A673 (cell line): Measurements from ENCODE around the gene LRRTM1. TPM values are rescaled to one million over a fixed set of nuclear protein-coding genes. Genes with fewer than 3 reads are reported as not detected.

ENCODE experiments used
- BruUV-seq: library from RNA; stranded (reverse); fragments of 400-500 nt; replicated peaks from 2 replicates; lab custom pipeline; 2021; lab: Mats Ljungman, UMichigan
- CTCF ChIA-PET: fragments of 300-600 bp; sonication (Branson Sonifier 250); formaldehyde crosslinking; loops from one replicate; lab custom pipeline; 2022; ENCODE audit warnings: antibody characterized with exemption; lab: Charles Lee
- POLR2A ChIA-PET: fragments of 300-600 bp; sonication (Branson Sonifier 250); formaldehyde crosslinking; loops from one replicate; lab custom pipeline; 2022; ENCODE audit warnings: antibody characterized with exemption; ENCODE audit not compliant: low non-redundant PET; lab: Charles Lee
- DNase-seq: peaks from one replicate; pipeline ENCODE4 v3.0.0-alpha.2; 2015; ENCODE audit warnings: low spot score
- H3K27ac ChIP-seq: fragments of 200-600 bp; sonication (generic); 2 replicates; pipeline ENCODE4 v1.5.1; 2016; ENCODE audit warnings: mixed run types, low read depth, mild to moderate bottlenecking, mixed read lengths, antibody characterized with exemption, low read length; ENCODE audit not compliant: poor library complexity, severe bottlenecking
- H3K27me3 ChIP-seq: fragments of 200-600 bp; sonication (generic); replicated peaks from 2 replicates; pipeline ENCODE4 v1.6.1; 2017; ENCODE audit warnings: mixed run types, low read depth, mild to moderate bottlenecking, mixed read lengths, antibody characterized with exemption, low read length; ENCODE audit not compliant: insufficient read depth, poor library complexity
- H3K36me3 ChIP-seq: fragments of 200-600 bp; sonication (generic); 2 replicates; pipeline ENCODE4 v1.6.1; 2016; ENCODE audit warnings: mixed run types, mild to moderate bottlenecking, mixed read lengths, antibody characterized with exemption, low read length; ENCODE audit not compliant: insufficient read depth, poor library complexity, severe bottlenecking
- H3K4me1 ChIP-seq: fragments of 200-600 bp; sonication (generic); 2 replicates; pipeline ENCODE4 v1.6.1; 2017; ENCODE audit warnings: mixed run types, mild to moderate bottlenecking, mixed read lengths, antibody characterized with exemption, low read length; ENCODE audit not compliant: insufficient read depth, poor library complexity, severe bottlenecking
- H3K4me3 ChIP-seq: fragments of 200-600 bp; sonication (generic); 2 replicates; pipeline ENCODE4 v1.5.1; 2016; ENCODE audit warnings: low read depth, mixed run types, mild to moderate bottlenecking, mixed read lengths, low read length; ENCODE audit not compliant: poor library complexity, severe bottlenecking
- H3K9me3 ChIP-seq: fragments of 200-600 bp; sonication (generic); 2 replicates; pipeline ENCODE4 v1.6.1; 2016; ENCODE audit warnings: mixed run types, low read depth, mild to moderate bottlenecking, mixed read lengths, antibody characterized with exemption, low read length; ENCODE audit not compliant: poor library complexity, severe bottlenecking
- EZH2 ChIP-seq: fragments of 200-600 bp; sonication (generic); IDR thresholded peaks from 2 replicates; pipeline ENCODE4 v1.6.1; 2017; ENCODE audit warnings: borderline replicate concordance, low read depth, mild to moderate bottlenecking, mixed read lengths, antibody characterized with exemption, low read length; ENCODE audit not compliant: poor library complexity, severe bottlenecking
- intact Hi-C: fragments of 100-400 bp; cut with micrococcal nuclease; formaldehyde crosslinking; loops from one replicate; pipeline ENCODE4 v1.10.0; 2022; ENCODE audit not compliant: unreplicated experiment
- total RNA-seq: library from RNA; stranded (reverse); gene quantifications from 2 replicates; pipeline ENCODE4 v1.2.3, GENCODE V29; 2021
- TF ChIP-seq, protein P1 (sequence below): fragments of 300-800, 200-600 bp; sonication (generic); conservative IDR thresholded peaks from 2 replicates; pipeline ENCODE4 v1.5.1; 2017; ENCODE audit warnings: low read depth, mild to moderate bottlenecking, antibody characterized with exemption, low read length, moderate library complexity, mixed read lengths

LRRTM1 gene
- total RNA-seq, 1 experiment from 2014 or later = not detected

DNA sequence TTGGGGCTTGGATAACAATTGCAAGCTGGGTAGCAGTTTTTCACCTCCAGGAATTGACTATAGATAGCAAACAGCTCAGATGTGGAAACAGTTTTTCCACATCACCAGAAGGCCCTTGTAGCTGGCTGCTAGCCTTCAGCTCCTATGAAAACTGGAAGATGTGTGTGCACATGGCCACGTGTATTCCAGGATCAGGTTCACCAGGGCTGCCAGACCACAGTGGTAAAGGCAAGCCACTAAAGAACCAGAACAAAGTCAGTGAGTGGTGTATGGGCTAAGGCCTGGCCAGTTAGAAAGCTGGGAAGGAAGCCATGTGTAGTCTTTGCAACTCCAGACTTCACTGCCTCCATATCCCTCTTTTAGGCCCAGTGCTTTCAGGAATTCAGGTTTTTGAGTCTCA is 12.9 kb downstream of the LRRTM1 start:
- no peaks in the 10 kb centered on the region for H3K9me3 ChIP-seq
- intact Hi-C loops = no loop called here
- POLR2A ChIA-PET = no interaction called here
- H3K4me1 ChIP-seq = no peaks in the 10 kb centered on the region
- no peak for DNase-seq
- H3K27ac ChIP-seq = no peak overlapping the region
- peaks cover 6% of the 10 kb centered on the region for H3K27me3 ChIP-seq
- no peaks in the 10 kb centered on the region for H3K36me3 ChIP-seq
- BruUV-seq = no TSS peak
- CTCF ChIA-PET = no interaction called here
- TF ChIP-seq, protein P1, sequence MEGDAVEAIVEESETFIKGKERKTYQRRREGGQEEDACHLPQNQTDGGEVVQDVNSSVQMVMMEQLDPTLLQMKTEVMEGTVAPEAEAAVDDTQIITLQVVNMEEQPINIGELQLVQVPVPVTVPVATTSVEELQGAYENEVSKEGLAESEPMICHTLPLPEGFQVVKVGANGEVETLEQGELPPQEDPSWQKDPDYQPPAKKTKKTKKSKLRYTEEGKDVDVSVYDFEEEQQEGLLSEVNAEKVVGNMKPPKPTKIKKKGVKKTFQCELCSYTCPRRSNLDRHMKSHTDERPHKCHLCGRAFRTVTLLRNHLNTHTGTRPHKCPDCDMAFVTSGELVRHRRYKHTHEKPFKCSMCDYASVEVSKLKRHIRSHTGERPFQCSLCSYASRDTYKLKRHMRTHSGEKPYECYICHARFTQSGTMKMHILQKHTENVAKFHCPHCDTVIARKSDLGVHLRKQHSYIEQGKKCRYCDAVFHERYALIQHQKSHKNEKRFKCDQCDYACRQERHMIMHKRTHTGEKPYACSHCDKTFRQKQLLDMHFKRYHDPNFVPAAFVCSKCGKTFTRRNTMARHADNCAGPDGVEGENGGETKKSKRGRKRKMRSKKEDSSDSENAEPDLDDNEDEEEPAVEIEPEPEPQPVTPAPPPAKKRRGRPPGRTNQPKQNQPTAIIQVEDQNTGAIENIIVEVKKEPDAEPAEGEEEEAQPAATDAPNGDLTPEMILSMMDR = no peak
- TF ChIP-seq EZH2 = no peak
- no peak overlapping the region for H3K4me3 ChIP-seq

DNA sequence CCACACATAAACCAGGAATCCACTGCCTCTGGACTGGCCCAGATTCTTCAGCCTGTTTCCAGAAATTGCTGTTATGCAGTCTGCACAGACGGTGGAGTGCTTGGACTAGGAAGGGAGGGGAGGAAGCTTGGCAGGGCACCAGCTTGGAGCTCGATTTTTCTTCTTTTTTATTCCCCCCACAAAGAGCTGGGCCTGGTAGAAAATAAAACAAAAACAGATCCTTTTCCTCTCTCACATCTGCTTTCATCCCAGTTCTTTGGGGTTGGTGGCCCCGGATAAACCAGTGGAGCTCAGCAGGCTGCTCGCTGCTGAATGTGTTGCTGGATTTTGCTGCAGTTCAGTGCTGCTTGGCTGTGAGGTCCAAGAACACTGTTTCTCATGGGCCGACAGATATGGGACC is 16.0 kb downstream of the LRRTM1 start:
- no TSS peak for BruUV-seq
- CTCF ChIA-PET = no interaction called here
- Histone ChIP-seq H3K4me1 (no peaks in the 10 kb centered on the region), H3K4me3 (no peak overlapping the region), H3K27me3 (no peaks in the 10 kb centered on the region), H3K27ac (no peak overlapping the region), H3K9me3 (no peaks in the 10 kb centered on the region), H3K36me3 (no peaks in the 10 kb centered on the region)
- intact Hi-C loops = no loop called here
- no peak for DNase-seq
- TF ChIP-seq EZH2 = no peak
- TF ChIP-seq, protein P1 = no peak
- POLR2A ChIA-PET = no interaction called here

DNA sequence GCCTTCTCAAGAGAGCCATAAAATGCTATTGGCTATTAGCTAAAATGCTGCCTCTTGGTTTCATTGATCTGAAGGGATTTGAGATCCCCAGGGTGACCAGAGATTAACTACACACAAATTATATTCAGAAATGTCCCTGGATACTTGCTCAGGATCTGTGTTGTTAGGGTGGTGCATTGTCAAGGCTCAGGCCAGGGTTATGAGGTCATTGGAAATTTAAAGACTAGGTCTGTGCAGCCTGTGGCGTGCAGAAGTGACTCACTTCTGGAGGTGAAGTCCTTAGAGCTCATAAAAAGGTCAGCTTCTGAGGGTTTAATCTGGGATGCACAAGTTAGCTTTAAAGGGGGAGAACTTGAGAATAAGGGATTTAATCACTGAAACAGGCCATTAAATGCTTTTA is 23.5 kb downstream of the LRRTM1 start:
- Histone ChIP-seq H3K27me3 (no peaks in the 10 kb centered on the region), H3K36me3 (no peaks in the 10 kb centered on the region), H3K4me3 (no peak overlapping the region), H3K4me1 (no peaks in the 10 kb centered on the region), H3K27ac (no peak overlapping the region), H3K9me3 (no peaks in the 10 kb centered on the region)
- CTCF ChIA-PET = no interaction called here
- POLR2A ChIA-PET = no interaction called here
- no peak for TF ChIP-seq EZH2
- TF ChIP-seq, protein P1 = no peak
- intact Hi-C loops = no loop called here
- no TSS peak for BruUV-seq
- DNase-seq = no peak
